HEK293 (cell line): ENCODE results near the gene MAT2A.
"Not testable (repeated sequence)": the region's sequence is repeated elsewhere in the genome, so short reads cannot be mapped to it uniquely, and the experiment has no call there.

Source experiments
- CTCF ChIA-PET: fragments of 350-600 bp; formaldehyde crosslinking; extraction: SDS; loops from one replicate; lab custom pipeline; 2021; ENCODE audit warnings: antibody characterized with exemption; lab: Yijun Ruan, JAX
- POLR2A ChIA-PET: fragments of 300-600 bp; formaldehyde crosslinking; extraction: SDS; loops from one replicate; lab custom pipeline; 2020; ENCODE audit warnings: antibody characterized with exemption, inconsistent platforms; lab: Yijun Ruan, JAX
- H3K27ac ChIP-seq: fragments of 200-500 bp; sonication (Bioruptor generic); 2 replicates; pipeline ENCODE4 v1.5.1; 2014; ENCODE audit warnings: low read depth, low read length, control low read depth, inconsistent platforms; ENCODE audit errors: extremely low read depth
- H3K36me3 ChIP-seq, 2 experiments: fragments of 200-500 bp in 1 of 2; sonication (Bioruptor generic) in 1 of 2; 1 replicate in 1 of 2; 2 replicates in 1 of 2; pipeline ENCODE4 v1.5.1; 2014 to 2017; ENCODE audit warnings: inconsistent platforms in 2 of 2, low read length in 2 of 2; ENCODE audit not compliant: control insufficient read depth in 2 of 2, insufficient read depth in 1 of 2
- H3K4me1 ChIP-seq: fragments of 200-500 bp; sonication (Bioruptor generic); 2 replicates; pipeline ENCODE4 v1.5.1; 2014; ENCODE audit warnings: mild to moderate bottlenecking, low read length, inconsistent platforms; ENCODE audit not compliant: control insufficient read depth, insufficient read depth
- H3K4me3 ChIP-seq: 2 replicates; pipeline ENCODE4 v1.5.1; 2011; ENCODE audit warnings: low read depth, mild to moderate bottlenecking, control low read depth, low read length, moderate library complexity
- H3K9me3 ChIP-seq: fragments of 200-500 bp; sonication (Bioruptor generic); 2 replicates; pipeline ENCODE4 v1.5.1; 2014; ENCODE audit warnings: low read depth, low read length, inconsistent platforms; ENCODE audit not compliant: control insufficient read depth, insufficient read depth
- SETDB1 ChIP-seq: IDR thresholded peaks from one replicate; pipeline ENCODE4 v1.6.1; 2017; ENCODE audit warnings: mild to moderate bottlenecking, low read length, moderate library complexity, mixed read lengths; ENCODE audit not compliant: insufficient read length
- ZBTB49 ChIP-seq: fragments of 450-650 bp; formaldehyde crosslinking; IDR thresholded peaks from 2 replicates; pipeline ENCODE4 v1.5.1; 2016; ENCODE audit warnings: missing biosample characterization, missing genetic modification characterization, low read depth
- ZFP41 ChIP-seq: fragments of 450-650 bp; formaldehyde crosslinking; IDR thresholded peaks from 2 replicates; pipeline ENCODE4 v1.5.1; 2016; ENCODE audit warnings: missing biosample characterization, missing genetic modification characterization, borderline replicate concordance
- ZNF169 ChIP-seq: fragments of 450-650 bp; formaldehyde crosslinking; IDR thresholded peaks from 2 replicates; pipeline ENCODE4 v1.5.1; 2016; ENCODE audit warnings: missing biosample characterization, missing genetic modification characterization
- ZNF518A ChIP-seq: fragments of 450-650 bp; formaldehyde crosslinking; conservative IDR thresholded peaks from 2 replicates; pipeline ENCODE4 v1.5.1; 2016; ENCODE audit warnings: low read depth, missing biosample characterization, missing genetic modification characterization
- ZNF555 ChIP-seq: fragments of 450-650 bp; formaldehyde crosslinking; conservative IDR thresholded peaks from 2 replicates; pipeline ENCODE4 v1.5.1; 2017; ENCODE audit warnings: missing biosample characterization, mild to moderate bottlenecking, missing genetic modification characterization, inconsistent platforms
- ZNF626 ChIP-seq: fragments of 450-650 bp; sonication (Bioruptor Pico); formaldehyde crosslinking; IDR thresholded peaks from 2 replicates; pipeline ENCODE4 v1.5.1; 2018; ENCODE audit warnings: missing biosample characterization, missing genetic modification characterization, inconsistent platforms
- ZNF830 ChIP-seq: fragments of 450-650 bp; IDR thresholded peaks from 2 replicates; pipeline ENCODE4 v1.5.0; 2018; ENCODE audit warnings: missing biosample characterization, missing genetic modification characterization, low read depth, mild to moderate bottlenecking, moderate library complexity
- ZSCAN18 ChIP-seq: fragments of 450-650 bp; formaldehyde crosslinking; IDR thresholded peaks from 2 replicates; pipeline ENCODE4 v1.5.1; 2016; ENCODE audit warnings: missing biosample characterization, missing genetic modification characterization
- ZSCAN23 ChIP-seq: fragments of 450-650 bp; formaldehyde crosslinking; IDR thresholded peaks from 2 replicates; pipeline ENCODE4 v1.5.1; 2016; ENCODE audit warnings: missing biosample characterization, missing genetic modification characterization
- TF ChIP-seq, protein P1 (sequence below): fragments of 450-650 bp; formaldehyde crosslinking; IDR thresholded peaks from 2 replicates; pipeline ENCODE4 v1.5.1; 2016; ENCODE audit warnings: missing biosample characterization, missing genetic modification characterization

The MAT2A gene

GRCh38 chr2:85558160-85558559 lies 19.2 kb downstream of the MAT2A start (continued):
- TF ChIP-seq ZBTB49 (tag by site-specific recombination) = no peak
- no peak for TF ChIP-seq ZNF518A (tag by site-specific recombination)
- TF ChIP-seq, protein P1, sequence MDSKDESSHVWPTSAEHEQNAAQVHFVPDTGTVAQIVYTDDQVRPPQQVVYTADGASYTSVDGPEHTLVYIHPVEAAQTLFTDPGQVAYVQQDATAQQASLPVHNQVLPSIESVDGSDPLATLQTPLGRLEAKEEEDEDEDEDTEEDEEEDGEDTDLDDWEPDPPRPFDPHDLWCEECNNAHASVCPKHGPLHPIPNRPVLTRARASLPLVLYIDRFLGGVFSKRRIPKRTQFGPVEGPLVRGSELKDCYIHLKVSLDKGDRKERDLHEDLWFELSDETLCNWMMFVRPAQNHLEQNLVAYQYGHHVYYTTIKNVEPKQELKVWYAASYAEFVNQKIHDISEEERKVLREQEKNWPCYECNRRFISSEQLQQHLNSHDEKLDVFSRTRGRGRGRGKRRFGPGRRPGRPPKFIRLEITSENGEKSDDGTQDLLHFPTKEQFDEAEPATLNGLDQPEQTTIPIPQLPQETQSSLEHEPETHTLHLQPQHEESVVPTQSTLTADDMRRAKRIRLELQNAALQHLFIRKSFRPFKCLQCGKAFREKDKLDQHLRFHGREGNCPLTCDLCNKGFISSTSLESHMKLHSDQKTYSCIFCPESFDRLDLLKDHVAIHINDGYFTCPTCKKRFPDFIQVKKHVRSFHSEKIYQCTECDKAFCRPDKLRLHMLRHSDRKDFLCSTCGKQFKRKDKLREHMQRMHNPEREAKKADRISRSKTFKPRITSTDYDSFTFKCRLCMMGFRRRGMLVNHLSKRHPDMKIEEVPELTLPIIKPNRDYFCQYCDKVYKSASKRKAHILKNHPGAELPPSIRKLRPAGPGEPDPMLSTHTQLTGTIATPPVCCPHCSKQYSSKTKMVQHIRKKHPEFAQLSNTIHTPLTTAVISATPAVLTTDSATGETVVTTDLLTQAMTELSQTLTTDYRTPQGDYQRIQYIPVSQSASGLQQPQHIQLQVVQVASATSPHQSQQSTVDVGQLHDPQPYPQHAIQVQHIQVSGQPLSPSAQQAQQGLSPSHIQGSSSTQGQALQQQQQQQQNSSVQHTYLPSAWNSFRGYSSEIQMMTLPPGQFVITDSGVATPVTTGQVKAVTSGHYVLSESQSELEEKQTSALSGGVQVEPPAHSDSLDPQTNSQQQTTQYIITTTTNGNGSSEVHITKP (tag by site-specific recombination) = no peak
- TF ChIP-seq ZNF555 (tag by site-specific recombination) = no peak
- no peak for TF ChIP-seq ZSCAN18 (tag by site-specific recombination)
- TF ChIP-seq ZFP41 (tag by site-specific recombination) = no peak
- TF ChIP-seq ZNF830 (tag by site-specific recombination) = no peak
- TF ChIP-seq ZSCAN23 = no peak
- TF ChIP-seq SETDB1 = no peak
- TF ChIP-seq ZNF626 (tag by site-specific recombination) = no peak
- no peak for TF ChIP-seq ZNF169 (tag by site-specific recombination)

DNA sequence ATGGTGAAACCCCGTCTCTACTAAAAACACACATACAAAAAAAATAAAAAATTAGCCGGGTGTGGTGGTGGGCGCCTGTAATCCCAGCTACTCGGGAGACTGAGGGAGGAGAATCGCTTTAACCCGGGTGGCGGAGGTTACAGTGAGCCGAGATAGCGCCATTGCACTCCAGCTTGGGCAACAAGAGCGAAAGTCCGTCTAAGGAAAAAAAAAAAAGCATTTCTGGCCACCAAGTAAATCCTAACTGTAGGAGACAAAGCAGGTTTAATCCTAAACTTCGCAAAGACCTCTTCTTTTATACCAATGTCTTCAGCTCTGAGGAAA lies 21.4 kb downstream of the MAT2A start:
- H3K4me3 ChIP-seq = peak overlapping the region; percentile 80
- H3K4me1 ChIP-seq, H3K9me3 ChIP-seq: not testable (repeated sequence)
- H3K36me3 ChIP-seq = peaks cover 6 to 33% of the 10 kb centered on the region in 2 experiments; a peak in 2 of 3 replicates
- POLR2A ChIA-PET = interaction anchor here (0.7 to 3.9 kb wide), 14 partner anchors 8 to 232 kb away, joined by 3 to 33 read pairs (median 6); partner anchors contain the start of genes C2orf68, MAT2A, RNF181 and TGOLN2
- peak overlapping the region; percentile 47; the same call in 1 of the 2 replicates for H3K27ac ChIP-seq
- CTCF ChIA-PET = interaction anchor here (1.1 to 2.6 kb wide), 3 partner anchors 9 to 141 kb away, joined by 3 to 15 read pairs (median 12); no protein-coding TSS in a partner anchor
